ENCODE data around the gene NAP1L1.
"Not testable (repeated sequence)": the region's sequence is repeated elsewhere in the genome, so short reads cannot be mapped to it uniquely, and the experiment has no call there.

Gene NAP1L1

DNA sequence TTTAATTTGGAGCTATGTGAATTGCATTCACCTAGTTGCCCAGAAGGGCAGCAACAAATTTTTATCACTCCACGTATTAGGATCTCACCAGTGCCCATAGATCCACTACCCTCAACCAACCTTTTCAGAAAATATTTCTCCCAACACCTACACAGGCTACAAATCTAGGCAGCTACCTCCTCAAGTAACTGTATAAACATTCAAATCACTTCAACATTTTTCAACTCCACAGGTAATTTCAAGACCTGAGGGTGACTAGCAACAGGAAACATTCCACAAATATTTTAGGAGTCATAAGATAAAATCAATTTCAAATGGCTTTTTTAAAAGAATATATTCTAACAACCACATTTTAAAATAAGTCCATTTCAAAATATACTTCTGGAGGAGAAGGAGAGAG lies 65.8 kb downstream of the NAP1L1 start:
- DNase-seq: no peak

DNA sequence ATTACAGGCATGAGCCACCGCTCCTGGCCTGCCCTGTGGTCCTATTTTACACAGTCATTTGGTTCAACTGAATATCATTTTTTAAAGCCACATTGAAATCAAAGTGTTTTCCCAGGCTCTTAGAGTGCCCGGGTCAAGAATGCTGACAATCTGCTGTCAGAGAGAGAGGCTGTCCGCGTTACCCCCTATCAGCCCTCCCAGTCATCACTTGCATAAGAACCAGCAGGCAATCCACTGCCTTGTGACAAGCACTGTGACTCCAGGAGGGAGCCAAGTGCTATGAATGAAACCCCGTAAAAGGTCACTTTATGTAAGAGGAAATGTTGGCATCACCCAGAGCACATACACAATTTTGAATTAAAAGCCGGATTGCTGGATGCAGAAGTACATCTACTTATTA lies 66.4 kb downstream of the NAP1L1 start:
- DNase-seq: no peak

DNA sequence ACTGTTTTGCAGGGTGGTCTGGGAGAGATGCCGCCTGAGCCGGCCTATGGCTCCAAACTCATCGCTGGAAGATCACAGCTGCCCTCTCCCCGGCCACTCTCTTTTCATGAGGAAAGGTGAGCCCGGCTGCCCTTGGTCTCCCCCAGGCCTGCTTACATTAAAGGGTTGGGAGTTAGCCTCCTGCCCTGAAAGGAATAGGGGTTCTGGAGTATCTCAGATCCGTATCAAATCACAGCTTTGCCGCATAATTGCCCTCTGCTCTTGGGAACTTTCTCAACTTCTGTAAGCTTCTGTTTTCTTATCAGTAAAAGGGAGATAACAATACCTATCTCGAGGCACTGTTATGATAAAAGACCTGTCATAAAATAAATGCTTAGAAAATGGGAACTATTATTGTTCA lies 70.5 kb downstream of the NAP1L1 start:
- DNase-seq: no peak

DNA sequence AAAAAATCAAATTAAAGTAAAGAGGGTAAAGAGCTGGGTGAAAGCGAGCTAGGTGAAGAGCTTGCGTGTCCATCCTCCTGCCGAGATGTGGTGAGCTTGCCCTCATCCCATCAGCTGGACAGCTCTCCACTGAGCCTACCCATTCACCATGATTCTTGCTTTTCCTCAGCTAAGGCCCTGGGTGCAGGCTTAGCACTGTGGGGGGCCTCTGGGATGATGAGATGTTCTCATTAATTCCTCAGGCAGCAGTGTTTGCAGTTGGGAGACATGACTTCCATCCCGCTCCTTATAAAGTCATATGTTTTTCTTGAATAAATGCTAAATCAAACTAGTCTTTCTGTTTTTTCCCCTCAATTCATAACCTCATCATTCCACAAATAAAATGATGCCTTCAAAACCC lies 70.9 kb downstream of the NAP1L1 start:
- DNase-seq: no peak

DNA sequence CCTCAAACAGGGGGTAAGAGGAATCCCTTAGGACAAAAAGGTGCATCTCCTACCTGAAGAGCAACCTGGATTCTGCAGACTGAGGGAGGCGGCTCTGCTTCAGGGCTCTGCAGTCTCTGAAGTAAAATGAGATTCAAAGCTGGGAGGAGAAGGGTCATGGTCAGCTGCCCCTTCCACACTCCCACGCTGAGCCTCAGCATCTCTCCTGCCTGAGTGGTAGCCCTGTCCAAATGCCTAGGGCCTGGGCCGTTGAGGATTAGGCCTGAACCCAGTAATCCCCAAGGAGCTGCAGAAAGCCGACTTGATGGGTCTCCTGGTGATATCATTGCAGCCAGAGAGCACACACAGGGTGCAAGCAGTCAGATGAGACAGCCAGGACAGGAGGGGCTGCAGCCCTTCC lies 71.8 kb downstream of the NAP1L1 start:
- DNase-seq: no peak

DNA sequence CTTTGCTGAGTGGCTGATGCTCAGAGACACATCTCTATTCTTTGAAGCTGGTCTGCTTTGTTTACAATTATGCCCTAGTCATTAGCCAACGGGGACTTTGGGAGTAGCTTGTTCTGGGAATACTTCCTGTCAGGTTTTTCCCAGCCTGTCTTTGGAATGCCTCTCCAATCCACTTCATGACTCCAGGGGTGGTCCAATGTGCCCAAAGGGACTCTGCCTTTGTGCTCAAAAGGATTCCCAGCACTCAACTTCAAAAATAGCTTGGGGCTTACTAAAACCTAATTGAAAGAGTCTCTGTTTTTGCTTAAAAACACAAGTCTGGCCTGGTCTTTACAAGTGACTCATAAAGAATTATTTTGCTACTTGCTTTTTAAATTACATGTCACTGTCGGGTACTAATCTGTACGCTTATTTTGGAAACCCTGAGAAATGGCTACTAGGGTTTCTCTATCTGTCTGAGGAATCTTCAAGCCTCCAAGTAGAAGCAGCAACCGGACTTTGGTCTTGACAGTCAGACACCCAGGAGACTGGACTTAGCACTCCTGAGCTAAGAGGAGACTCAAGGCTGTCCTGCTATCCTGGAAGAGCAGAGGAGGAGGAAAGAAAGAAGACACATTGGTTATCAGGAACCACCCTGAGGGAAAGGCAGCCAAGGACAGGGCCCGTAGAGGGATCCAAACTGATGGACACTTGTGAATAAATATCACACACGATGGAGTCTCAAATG lies 73.6 kb downstream of the NAP1L1 start:
- no peak for DNase-seq

DNA sequence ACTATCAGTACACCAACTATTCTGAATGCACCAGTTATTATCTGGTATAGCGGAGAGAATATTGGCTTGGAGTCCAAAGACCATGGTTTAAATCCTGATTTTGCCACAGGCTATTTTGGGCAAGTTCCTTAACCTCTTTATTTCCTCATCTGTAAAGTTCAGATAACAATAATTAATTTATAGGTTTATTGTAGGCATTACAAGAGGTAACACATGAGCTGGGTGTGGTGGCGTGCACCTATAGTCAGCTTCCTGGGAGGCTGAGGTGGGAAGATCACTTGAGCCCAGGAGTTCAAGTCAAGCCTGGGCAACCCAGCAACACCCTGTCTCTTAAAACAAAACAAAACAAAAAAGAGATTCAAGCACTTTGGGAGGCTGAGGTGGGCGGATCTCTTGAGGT lies 76.1 kb downstream of the NAP1L1 start:
- DNase-seq: no peak

DNA sequence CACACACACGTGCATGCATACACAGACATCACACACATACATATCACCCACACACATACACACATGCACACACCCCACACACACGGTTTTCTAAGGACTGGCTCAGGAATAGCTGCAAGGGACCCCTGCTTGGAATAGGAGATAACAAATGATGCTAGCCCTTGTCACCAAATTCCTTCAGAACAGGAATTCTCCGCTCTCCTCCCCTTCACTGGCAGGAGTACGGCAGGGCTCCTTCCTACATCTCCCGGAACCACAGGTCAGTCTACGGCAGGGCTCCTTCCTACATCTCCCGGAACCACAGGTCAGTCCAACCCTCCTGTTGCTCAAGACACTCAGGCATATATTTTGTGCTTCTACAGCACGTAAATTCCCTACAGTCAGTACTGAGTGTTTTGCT lies 76.8 kb downstream of the NAP1L1 start:
- no peak for DNase-seq

DNA sequence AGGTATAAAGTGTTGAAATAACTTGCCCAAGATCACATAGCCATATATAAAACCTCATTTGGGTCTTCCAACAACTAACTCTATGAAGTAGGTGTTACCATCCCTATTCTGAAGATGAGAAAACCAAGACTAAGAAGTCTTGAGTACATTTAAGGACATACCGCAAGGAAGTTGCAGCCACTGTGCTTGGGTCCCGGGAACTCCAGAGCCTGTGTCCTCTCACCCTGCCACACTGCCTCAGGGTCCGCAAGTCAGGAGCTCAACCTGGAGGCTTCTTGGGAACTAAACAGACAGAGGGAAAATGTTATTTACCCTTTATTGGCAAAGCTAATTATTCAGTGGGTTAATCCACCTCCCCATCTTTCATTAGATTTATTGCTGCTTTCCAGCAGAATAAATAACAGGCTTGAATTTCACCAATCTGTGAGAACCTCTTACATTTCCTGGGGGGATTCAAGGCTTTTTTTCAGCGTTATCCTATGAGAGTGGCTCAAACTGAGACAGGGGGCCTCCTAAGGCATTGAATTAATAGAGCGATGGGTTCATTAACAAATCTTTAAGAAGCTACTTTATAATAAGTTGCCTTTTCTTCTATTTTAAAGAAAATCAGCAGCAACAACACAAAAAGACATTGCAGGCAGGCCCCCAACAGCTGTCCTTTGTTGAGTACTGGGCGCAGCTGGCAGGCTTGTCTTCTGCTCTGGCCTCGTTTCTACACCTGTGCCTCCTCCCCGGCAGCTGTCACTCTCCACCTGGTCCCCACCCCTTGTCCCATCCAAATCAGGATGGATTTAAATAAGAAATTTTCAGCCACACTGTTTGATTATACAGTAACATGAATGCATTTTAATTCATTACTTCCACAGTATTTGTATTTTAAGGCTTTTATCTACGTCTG lies 78.2 kb downstream of the NAP1L1 start:
- DNase-seq: no peak

DNA sequence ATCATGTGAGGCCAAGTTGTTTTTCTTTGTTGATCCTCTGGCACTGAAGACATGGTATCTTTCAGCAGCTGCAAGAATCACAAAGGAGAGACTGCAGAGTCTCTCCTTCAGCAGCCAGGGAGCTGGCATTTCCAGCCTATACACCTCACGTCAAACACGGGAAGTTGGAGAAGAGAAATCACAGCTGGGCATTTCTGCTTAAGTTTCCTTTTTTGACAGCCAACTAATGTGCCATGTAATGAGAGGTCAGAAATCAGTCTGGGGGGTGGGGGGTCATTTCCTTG lies 81.2 kb downstream of the NAP1L1 start:
- DNase-seq: no peak

DNA sequence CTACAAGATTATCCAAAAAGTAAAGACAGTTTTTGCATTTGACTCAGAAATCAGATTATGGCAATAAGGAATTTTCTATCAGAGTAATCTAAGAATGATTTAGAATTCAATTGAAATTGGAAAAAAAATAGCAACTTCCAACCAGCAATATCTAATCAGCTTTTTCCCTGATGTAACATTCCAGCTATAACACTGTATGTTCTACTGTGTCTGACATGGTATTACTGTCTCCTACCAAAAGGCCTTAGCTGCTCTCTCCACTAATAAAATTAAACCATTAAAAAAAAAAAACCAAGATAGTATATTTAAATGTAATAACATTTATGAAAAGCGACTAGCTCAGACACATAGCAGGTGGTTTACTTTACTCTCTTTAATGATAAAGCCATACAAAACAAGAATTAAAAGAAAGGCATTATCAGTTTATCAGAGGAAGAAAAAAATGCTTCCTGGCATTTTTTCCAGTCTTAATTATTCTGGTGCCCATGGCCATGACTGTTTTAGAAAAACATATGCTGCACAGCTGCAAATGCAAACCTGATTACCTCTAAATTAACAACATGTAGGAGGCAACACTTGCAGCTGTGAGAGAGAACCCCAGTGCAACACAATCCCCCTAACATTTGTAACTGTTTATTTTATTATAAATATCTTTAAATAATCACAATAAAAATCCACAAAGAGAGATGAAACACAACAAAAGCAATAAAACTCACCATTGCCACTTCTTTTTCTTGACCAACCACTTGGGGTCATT lies 81.7 kb downstream of the NAP1L1 start:
- no peak for DNase-seq

DNA sequence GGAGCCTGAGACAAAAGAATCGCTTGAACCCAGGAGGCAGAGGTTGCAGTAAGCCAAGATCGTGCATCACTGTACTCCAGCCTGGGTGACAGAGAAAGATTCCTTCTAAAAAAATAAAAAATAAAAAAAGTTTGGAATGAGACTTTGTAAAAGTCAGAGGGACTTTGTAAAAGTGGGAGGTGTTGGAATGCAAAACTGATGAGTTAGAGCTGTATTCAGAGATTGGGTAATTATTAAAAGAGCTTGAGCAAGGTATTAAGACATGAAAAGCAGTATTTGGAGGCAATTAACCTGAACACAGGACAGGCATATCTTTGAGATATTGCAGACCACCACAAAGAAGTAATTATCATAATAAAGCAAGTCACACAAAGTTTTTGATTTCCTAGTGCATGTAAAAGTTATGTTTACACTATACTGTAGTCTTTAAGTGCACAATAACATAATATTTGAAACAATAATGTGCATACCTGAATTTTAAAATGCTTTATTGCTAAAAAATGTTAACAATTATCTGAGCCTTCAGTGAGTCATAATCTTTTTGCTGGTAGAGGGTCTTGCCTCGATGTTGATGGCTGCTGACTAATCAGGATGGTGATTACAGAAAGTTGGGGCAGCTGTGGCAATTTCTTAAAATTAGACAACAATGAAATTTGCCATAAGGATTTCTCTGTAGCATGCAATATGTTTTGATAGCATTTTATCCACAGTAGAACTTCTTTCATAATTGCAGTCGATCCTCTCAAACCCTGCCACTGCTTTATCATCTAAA lies 86.0 kb downstream of the NAP1L1 start:
- no peak for DNase-seq

DNA sequence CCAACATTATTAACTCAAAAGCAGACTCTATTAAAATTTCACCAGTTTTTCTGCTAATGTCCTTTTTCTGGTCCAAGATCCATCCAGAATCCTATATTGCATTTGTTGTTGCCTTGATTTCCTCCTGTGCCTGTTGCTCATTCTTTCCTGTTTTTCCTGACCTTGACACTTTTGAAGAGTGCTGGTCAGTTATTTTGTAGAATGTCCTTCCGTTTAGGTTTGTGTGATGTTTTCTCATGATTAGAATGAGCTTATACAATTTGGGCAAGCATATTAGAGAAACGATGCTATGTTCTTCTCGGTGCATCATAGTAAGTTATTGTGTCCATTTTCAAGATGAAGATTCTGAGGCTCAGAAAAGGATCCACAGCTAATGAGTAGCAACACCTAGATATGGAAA lies 86.8 kb downstream of the NAP1L1 start:
- DNase-seq: no peak

DNA sequence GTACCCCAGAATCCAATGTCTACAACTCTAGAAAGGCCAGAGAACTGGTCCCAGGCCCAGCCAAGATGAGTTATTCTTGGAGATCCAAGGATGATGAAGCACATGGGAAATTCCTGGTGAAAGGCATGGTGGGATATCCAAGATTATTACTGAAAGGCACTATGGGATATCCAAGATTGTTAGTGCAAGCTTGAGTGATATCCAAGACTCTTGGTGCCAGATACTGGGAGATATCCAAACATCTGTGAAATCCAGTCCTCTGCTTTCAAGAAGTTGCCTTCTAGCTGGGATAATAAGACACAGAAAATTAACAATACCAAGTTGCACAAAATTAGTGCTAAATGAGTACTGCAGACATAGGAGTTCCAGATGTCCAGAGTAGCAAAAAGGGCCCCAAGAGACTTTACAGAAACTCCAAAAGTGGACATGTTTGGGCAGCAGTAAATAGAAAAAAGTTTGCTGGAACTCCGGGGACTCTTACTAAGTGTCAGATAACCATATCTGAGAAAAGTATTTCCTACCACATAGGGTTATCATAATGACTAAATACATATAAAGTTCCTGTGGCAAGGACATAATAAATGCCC lies 87.5 kb downstream of the NAP1L1 start:
- DNase-seq: no peak

DNA sequence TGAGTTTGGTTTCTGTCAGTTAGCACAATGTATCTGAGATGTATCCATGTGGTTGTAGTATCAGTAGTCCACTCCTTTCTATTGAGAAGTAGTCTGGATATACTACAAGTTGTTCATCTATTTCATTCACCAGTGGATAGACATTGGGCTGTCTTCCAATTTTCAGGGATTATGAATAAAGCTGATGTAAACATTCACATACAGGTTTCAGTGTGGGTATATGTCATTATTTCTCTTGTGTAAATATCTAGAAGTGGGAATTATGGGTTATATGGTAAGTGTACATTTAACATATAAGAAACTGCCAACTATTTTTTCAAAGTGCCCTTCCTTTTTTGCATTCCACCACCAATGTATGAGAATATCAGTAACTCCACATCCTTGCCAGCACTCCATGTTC lies 88.8 kb downstream of the NAP1L1 start:
- no peak for DNase-seq

DNA sequence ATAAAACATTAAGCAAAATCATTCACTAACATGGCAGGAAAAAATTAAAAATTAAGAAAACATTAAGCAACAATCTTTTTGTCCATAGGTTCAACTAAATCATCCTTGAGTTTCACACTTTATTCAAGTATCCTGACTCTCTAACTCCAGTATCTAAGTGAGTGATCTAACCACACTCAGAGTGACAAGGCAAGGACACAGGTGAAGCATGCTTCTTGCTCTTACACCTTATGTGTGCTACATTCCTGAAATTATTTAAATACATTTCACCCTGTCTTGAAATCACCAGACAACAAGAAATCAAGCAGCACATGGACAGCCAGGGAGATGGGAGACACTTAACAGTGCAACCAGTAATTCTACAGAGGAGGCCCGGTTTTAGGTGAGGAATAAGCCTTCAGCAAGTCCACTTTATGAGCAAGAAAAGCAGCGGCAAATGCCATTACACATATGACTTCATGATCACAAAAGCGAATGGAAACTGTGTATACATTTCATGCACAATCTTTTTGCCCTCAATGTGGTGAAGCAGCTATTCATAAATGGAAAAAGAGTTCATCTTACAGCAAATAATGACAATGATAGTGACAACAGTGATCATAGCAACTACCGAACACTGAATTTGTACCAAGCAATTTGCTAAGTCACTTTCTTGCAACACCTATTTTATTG lies 90.3 kb downstream of the NAP1L1 start:
- no peak for DNase-seq

DNA sequence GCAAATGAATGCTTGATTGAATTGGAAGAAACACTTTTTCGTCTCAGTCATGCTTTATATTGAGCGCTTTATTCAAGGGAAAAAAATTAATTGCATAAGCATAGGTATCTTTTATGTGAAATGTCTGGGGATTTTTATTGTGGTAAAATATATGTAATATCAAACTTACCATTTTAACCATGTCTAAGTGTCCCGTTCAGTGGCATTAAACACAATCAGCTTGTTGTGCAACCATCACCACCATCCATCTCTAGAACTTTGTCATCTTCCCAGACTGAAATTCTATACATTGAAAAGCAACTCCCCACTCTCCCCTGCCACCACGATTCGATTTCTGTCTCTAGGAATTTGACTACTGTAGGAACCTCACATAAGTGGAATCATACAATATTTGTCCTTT lies 92.7 kb downstream of the NAP1L1 start:
- DNase-seq: no peak

DNA sequence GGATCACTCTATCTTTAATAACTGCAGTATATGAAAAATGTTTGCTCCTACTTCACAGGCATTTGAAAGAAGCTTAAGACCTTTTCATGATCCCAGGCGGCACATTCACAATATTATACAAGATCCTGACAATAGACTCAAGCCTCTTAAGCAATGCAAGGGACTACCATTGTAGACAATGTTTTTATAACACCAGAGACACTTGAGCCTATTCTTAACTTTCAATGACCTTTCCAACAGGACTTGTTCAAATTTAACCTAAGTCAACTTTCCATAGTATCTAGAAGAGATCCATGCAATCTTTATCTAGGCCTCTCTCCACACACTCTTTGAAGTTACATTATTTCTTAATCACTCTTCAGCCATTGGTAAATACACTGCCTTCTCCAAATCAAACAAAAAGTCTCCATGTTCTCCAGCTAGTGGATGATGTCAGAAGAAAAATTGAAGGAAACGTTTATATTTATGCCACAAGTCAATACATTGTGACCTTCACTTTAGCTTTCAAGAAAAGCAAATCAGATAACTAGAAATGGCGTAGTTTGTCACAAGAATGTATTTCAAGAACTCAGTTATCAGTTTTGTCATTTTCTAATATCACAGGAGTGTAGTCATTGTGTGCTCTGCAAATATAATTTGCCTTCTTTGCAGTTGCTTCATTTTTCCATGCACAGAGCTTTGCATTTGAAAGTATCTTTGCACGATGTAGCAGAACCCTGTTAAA lies 94.1 kb downstream of the NAP1L1 start:
- DNase-seq: no peak

DNA sequence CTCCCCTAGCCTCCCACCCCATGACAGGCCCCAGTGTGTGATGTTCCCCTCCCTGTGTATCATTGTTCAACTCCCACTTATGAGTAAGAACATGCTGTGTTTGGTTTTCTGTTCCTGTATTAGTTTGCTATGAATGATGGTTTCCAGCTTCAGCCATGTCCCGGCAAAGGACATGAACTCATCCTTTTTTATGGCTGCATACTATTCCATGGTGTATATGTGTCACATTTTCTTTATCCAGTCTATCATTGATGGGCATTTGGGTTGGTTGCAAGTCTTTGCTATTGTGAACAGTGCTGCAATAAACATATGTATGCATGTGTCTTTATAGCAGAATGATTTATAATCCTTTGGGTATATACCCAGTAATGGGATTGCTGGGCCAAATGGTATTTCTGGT lies 96.8 kb downstream of the NAP1L1 start:
- DNase-seq: not testable (repeated sequence)
